GM12892 (cell line): ENCODE results near the gene FAM98C. TPM values are rescaled to one million over a fixed set of nuclear protein-coding genes. Genes with fewer than 3 reads are reported as not detected.
"Not testable (repeated sequence)": the region's sequence is repeated elsewhere in the genome, so short reads cannot be mapped to it uniquely, and the experiment has no call there.

Experiments used
- DNase-seq: peaks from one replicate; pipeline ENCODE4 v3.0.0; 2011; ENCODE audit not compliant: insufficient read length
- FAIRE-seq: peaks from 2 replicates; lab custom pipeline; 2011; peaks lifted over from hg19 to GRCh38; lab: Jason Lieb, UNC
- POLR2A ChIP-seq: IDR thresholded peaks from 2 replicates; pipeline ENCODE4 v1.6.1; 2011; ENCODE audit warnings: low read depth, low read length, control low read depth
- POLR2AphosphoS5 ChIP-seq: IDR thresholded peaks from 2 replicates; pipeline ENCODE4 v1.6.1; 2011; ENCODE audit warnings: low read depth, low read length, control low read depth
- TAF1 ChIP-seq: IDR thresholded peaks from 2 replicates; pipeline ENCODE4 v1.6.1; 2011; ENCODE audit warnings: low read depth, mild to moderate bottlenecking, control low read depth, low read length, borderline replicate concordance
- polyA plus RNA-seq: library from polyadenylated mRNA; unstranded; fragments of >200 nt; gene quantifications from one replicate; pipeline ENCODE4 v1.2.1, GENCODE V29; 2012; ENCODE audit warnings: missing spikeins, inconsistent platforms; ENCODE audit not compliant: missing spikeins

Gene FAM98C
- 13.8 TPM for polyA plus RNA-seq

DNA sequence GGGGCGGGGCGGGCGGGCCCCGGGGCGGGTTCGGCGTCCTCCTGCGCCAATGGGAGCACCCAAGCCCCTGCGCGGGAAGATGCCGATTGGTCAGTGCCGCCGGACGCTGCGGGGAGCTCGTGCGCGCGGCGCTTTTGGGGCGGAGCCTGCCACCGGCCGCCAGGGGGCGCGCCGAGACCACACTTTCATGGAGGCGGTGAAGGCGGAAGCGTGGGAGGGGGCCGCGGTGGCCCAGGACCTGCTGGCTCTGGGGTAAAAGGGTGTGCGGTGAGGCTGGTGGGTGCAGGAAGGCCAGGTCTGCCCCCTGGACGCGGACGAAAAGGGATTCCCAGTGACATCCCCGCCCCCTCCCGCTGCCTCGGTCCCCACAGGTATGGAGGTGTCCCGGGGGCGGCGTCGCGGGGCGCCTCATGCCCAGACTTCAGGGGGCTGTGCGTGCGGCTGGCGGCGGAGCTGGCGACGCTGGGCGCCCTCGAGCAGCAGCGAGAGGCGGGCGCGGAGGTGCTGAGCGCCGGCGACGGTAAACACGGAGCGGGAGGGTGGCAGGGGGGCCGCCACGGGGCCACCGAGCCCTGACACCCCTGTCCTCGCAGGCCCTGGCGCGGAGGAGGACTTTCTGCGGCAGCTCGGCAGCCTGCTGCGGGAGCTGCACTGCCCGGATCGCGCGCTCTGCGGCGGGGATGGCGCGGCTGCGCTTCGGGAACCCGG is at the start of gene FAM98C:
FAM98C (plus strand) TSS at position 127 of the 708 bp plus-strand sequence; CDS start at position 188, 61 bp downstream.
- FAIRE-seq, result peak; percentile 88
- peak; percentile 43; the same call in 1 of the 2 replicates for TF ChIP-seq POLR2A
- TF ChIP-seq POLR2AphosphoS5, result no peak
- no peak for TF ChIP-seq TAF1
- peak; percentile 100 for DNase-seq

DNA sequence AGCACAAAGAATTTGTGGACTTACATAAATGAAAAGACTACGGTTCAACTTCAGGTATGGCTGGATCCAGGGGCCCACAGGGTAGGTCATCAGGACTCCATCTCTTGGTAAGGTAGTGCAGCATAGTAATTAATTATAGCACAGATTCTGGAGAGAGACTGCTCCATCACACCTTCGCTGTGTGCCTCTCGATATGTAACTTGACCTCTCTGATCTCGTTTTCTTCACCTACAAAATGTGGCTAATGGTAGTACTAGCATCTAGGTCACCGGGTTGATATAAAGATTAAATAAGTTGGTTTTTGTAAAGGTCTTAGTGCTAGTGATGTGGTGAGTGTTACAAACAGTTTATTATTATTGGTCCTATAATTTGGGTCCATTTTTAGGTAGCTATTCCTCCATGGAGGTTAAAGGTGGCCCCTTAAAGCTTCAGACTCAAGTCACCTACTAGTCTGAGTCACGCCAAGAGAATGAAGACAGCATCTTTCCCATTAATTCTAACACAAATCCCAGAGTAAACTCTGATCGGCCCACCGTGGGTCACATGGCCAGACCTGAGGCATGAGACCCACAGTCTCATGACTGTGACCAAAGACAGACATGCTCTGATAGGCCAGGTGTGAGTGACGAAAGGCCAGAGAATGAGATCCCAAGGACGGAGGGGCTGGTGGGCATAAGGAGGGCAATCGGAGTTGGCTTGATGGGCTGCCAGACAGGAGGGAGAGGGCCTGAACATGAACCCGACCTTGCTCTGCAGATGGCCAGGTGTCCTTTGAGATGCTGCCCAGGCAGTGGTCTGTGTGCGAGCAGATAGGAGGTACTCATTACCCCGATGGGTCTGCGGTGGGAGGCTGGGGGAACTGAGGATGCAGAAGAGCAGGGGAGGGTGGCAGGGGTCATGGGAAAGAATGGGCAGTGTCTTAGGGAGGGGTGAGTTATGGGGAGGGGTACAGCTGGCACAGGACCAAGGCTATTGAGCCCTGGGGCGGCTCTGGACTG is 46.9 kb upstream of the FAM98C start:
- TF ChIP-seq TAF1 (no peak), POLR2A (no peak), POLR2AphosphoS5 (no peak)
- FAIRE-seq, result no peak
- no peak for DNase-seq

DNA sequence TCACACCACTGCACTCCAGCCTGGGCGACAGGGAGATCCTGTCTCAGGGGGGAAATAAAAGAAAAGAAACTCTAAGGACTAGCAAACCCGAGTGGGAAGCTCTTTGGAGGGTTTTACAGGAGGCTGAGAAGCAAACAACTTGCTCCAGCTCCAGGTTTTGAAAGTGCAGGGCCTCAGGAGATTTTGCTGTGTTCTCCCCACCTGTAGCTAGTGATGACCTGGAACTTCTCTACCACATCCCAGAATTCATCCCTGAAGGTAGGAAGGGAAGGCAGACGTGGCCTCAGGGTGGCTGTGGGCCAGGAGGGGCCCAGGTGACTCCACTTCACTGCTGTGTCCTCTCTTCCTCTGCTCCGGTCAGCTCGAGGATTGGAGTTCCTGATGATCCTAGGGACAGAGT is 44.8 kb upstream of the FAM98C start:
- FAIRE-seq, result no peak
- DNase-seq, result no peak
- TF ChIP-seq POLR2AphosphoS5 (no peak), POLR2A (no peak), TAF1 (no peak)

DNA sequence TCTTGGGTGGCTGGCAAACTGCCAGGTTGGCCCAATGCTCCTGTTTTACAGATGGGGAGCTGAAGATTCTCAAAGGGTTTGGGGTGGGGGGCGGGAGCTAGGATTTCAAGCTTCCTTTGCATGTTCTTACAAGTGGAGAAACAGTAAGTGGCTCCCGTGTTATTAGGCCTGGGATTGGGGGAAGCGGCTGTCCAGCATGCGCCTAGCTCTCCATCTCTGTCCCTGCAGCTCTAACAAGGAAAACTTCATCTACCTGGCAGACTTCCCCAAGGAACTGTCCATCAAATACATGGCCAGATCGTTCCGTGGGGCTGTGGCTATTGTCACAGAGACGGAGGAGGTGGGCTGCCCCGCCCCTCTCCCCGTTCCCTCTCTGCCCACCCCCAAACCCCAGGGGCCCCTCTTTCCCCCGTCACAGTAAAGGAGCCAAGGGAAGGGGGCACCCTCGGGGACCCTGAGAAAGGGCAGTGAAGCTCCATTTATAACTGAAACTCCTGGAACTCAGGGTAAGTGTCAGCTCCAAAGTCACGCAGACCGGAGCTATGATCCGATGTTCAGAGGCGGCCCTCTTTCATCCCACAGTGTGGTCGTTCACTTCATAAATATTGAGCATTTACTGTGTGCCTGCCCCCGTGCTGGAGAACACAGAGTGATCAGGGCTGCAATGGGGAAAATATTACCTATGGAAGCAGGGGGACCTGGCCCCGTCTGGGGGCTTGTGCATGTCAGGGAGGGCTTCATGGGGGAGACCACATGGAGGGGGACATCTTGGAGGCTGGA is 43.5 kb upstream of the FAM98C start:
- FAIRE-seq, result no peak
- TF ChIP-seq POLR2AphosphoS5 (no peak), TAF1 (no peak), POLR2A (no peak)
- DNase-seq, result no peak

GRCh38 chr19:38360351-38360750 is 42.5 kb upstream of the FAM98C start:
- DNase-seq (no peak), FAIRE-seq (no peak)
- TF ChIP-seq TAF1 (no peak), POLR2AphosphoS5 (no peak), POLR2A (no peak)

DNA sequence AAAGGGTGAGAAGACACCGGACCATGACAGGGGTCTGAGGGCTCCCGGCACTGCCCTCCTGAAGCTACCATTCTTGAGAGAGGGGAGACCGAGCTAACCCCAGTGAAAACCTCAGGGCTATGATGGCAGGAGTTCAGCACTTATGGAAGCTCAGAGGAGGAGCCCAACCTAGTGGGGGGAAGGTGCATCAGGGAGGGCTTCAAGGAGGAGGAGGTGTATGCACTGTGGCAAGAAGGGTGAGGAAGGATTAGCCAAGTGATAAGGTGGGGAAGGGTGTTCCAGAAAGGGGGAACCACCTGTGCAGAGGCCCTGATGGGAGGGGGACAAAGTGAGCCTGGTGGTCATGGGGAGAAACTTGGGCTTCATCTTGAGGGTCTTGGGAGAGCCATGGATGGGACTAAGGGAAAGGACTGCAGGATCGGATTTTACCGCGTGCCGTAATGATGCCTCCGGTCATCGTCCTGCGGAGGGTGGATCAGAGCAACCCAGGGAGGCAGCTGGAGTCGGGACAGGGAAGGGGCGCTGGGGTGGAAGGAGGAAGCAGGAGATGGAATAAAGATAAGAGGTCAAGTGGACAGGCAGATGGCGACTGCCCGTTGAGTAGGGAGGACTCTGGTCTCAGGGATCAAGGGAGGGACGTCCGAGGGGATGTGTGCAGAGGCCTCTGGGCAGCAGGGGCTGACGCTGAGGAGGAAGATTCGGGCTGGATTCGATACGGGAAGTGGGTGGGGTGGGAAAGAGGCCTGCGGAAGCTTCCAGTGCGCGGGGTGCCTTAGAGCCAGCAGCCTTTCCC is 41.9 kb upstream of the FAM98C start:
- TF ChIP-seq TAF1, result no peak
- TF ChIP-seq POLR2A, result no peak
- TF ChIP-seq POLR2AphosphoS5, result no peak
- FAIRE-seq (no peak), DNase-seq (no peak)

DNA sequence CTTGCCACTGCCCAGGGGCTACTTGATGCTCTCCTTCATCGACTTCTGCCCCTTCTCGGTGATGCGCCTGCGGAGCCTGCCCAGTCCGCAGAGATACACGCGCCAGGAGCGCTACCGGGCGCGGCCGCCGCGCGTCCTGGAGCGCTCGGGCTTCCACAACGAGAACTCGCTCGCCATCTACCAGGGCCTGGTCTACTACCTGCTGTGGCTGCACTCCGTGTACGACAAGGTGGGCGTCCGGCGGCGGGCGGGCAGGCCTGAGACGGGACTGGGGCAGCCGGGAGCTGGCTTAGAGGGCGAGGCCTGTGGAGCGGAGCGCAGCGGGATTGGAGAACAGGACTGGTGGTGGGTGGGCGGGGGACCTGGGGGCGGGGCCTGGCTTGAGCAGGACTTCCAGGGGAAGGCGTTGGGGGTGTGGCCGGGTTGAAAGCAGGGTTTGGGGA is 41.2 kb upstream of the FAM98C start:
- no peak for TF ChIP-seq POLR2AphosphoS5
- no peak for TF ChIP-seq POLR2A
- no peak for TF ChIP-seq TAF1
- peak; percentile 71 for DNase-seq
- peak; percentile 33 for FAIRE-seq

DNA sequence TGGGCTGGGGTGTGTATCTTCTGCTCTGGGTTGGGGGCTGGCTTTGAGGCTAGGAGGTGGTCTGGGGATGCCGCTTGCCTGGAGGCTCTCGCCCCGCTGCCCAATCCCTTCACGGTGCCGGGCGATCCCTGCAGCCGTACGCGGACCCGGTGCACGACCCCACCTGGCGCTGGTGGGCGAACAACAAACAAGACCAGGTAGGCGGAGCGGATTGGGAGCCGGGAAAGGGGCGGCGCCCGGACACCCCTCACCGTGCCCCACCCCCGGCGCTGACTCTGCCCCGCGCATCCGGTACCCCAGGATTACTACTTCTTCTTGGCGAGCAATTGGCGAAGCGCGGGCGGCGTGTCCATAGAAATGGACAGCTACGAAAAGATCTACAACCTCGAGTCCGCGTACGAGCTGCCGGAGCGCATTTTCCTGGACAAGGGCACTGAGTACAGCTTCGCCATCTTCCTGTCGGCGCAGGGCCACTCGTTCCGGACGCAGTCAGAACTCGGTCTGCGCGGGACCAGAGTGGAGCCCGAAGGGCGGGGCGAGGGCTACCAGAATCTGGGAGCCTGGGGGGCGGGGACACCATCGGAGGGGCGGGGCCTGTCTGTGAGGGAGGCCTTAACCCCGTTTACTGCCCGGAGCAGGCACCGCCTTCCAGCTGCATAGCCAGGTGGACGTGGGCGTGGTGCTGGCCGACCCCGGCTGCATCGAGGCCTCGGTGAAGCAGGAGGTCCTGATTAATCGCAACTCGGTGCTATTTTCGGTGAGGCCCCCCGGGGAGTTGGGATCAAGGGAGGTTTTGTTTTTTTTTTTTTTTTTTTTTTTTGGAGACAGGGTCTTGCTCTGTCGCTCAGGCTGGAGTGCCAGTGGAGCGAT is 40.6 kb upstream of the FAM98C start:
- no peak for TF ChIP-seq TAF1
- no peak for TF ChIP-seq POLR2A
- no peak for TF ChIP-seq POLR2AphosphoS5
- DNase-seq (peak; percentile 63), FAIRE-seq (peak; percentile 5)

- DNase-seq, FAIRE-seq: not testable (repeated sequence)
Observed at GRCh38 chr19:38362946-38363688, 39.8 kb upstream of the FAM98C start.

GRCh38 chr19:38367041-38367440 is 35.9 kb upstream of the FAM98C start:
- no peak for FAIRE-seq
- TF ChIP-seq POLR2AphosphoS5 (no peak), POLR2A (no peak), TAF1 (no peak)
- no peak for DNase-seq
